Mucosa of gallbladder (tissue), 1 donor: ENCODE results near the gene SUDS3. TPM values are rescaled to one million over a fixed set of nuclear protein-coding genes. Genes with fewer than 3 reads are reported as not detected.

Experiments used
- DNase-seq: peaks from one replicate; pipeline ENCODE4 v3.0.0-alpha.2; 2020; ENCODE audit warnings: low spot score
- total RNA-seq: library from RNA; stranded (reverse); gene quantifications from one replicate; pipeline ENCODE4 v1.2.1, GENCODE V29; 2021
- donor health status: DM: no; HTN: no; CAD: no.

SUDS3 gene
- total RNA-seq, 1 donor from 2014 or later, result 38.5 TPM

GRCh38 chr12:118447181-118447580 lies 70.8 kb downstream of the SUDS3 start:
- DNase-seq, result no peak

GRCh38 chr12:118448341-118448740 lies 72.0 kb downstream of the SUDS3 start:
- DNase-seq, result no peak

- DNase-seq, result no peak
Observed at GRCh38 chr12:118455327-118455726, 79.0 kb downstream of the SUDS3 start.

- DNase-seq, result no peak
Observed at GRCh38 chr12:118456741-118457140, 80.4 kb downstream of the SUDS3 start.

GRCh38 chr12:118459110-118459509 lies 82.8 kb downstream of the SUDS3 start:
- DNase-seq, result no peak

GRCh38 chr12:118463677-118464076 lies 87.3 kb downstream of the SUDS3 start:
- no peak for DNase-seq

GRCh38 chr12:118465706-118466105 lies 89.4 kb downstream of the SUDS3 start:
- no peak for DNase-seq

Other genes with a start within 250 kb of the SUDS3 start
- gene PEBP1, start 240.4 kb upstream of the SUDS3 start, total RNA-seq, result 246 TPM
- 36.4 TPM for gene TAOK3, start 3.6 kb upstream of the SUDS3 start, total RNA-seq